Left lung (tissue), 10 donors: ENCODE data around the gene PHLDB2. TPM values are rescaled to one million over a fixed set of nuclear protein-coding genes. Genes with fewer than 3 reads are reported as not detected.

Experiments used
- ATAC-seq: fragments of 200-7000 bp; cut with Tn5 transposase; one replicate; pipeline ENCODE4 v1.9.1; 2020; ENCODE audit warnings: moderate library complexity
- DNase-seq, 4 donors: peaks; one replicate each; pipeline ENCODE4 v3.0.0-alpha.2; 2013 to 2020
- H3K27ac ChIP-seq, 2 donors: fragments of 200-600 bp; sonication (generic) in 1 of 2; one replicate each; pipeline versions ENCODE4 v1.5.0 to v1.8.0; 2020 to 2021
- H3K27me3 ChIP-seq, 2 donors: fragments of 200-600 bp; sonication (generic) in 1 of 2; one replicate each; pipeline versions ENCODE4 v1.5.0 to v1.8.0; 2020 to 2021
- H3K36me3 ChIP-seq, 2 donors: fragments of 200-600 bp; sonication (generic) in 1 of 2; one replicate each; pipeline versions ENCODE4 v1.5.0 to v1.8.0; 2020 to 2021
- H3K4me1 ChIP-seq, 2 donors: fragments of 200-600 bp; one replicate each; pipeline ENCODE4 v1.8.0; 2021
- H3K4me3 ChIP-seq, 2 donors: fragments of 200-600 bp; sonication (generic) in 1 of 2; one replicate each; pipeline versions ENCODE4 v1.5.0 to v1.8.0; 2020 to 2021; ENCODE audit warnings: mild to moderate bottlenecking in 1 of 2
- H3K9me3 ChIP-seq, 2 donors: fragments of 200-600 bp; sonication (generic) in 1 of 2; one replicate each; pipeline versions ENCODE4 v1.5.0 to v1.8.0; 2020 to 2021
- intact Hi-C, 2 donors: fragments of 100-400 bp; cut with DNase I; formaldehyde crosslinking; loops; one replicate each; pipeline versions ENCODE4 v1.11.2 to v1.14.2; 2022
- polyA plus RNA-seq, 6 donors: library from polyadenylated mRNA; unstranded; fragments of 120-200 nt; gene quantifications; one replicate each; pipeline ENCODE4 v1.2.1, GENCODE V29; 2013; ENCODE audit not compliant: insufficient read length in 6 of 6
- total RNA-seq, 2 donors: library from RNA; stranded (reverse); fragmentation: NEBNext Ultra II Directional; extraction: Animal tissue kit (Norgen Biotek cat#: 25700); gene quantifications; one replicate each; pipeline ENCODE4 v1.2.1, GENCODE V29; 2021
- TF ChIP-seq, protein P1 (sequence below), 2 donors: fragments of 200-600 bp; sonication (generic) in 1 of 2; IDR thresholded peaks; one replicate each; pipeline versions ENCODE4 v1.5.0 to v1.8.0; 2021; ENCODE audit warnings: antibody characterized with exemption in 2 of 2
- donor health status: DM: no; HTN: yes; CAD: no.
- donor health status: DM: no; HTN: no; CAD: no.

Gene PHLDB2
- total and polyA plus RNA-seq, 8 donors, result 38.0 to 71.0 (median 51.7) TPM

DNA sequence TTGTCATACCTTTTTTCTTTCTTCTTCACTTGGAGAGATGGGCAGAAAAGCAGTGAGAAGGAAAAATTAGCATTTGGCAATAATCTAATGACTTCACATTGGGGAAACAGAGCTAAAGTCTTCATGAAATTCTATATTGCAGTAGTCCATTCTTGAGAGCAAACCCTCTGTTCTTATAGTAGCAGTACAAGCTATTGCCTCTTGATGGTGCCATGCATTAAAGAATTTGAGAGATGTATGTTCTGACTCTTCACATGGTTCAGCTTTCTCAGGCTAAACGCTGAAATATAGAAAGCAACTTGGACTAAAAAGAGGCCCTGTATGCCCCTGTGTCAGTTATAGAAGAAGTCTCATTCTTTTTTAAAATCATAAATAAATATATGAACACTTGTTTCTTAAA, 36.0 kb downstream of the PHLDB2 start:
- Histone ChIP-seq H3K27me3 (no peaks in the 10 kb centered on the region), H3K9me3 (no peaks in the 10 kb centered on the region), H3K27ac (no peak overlapping the region), H3K4me1 (no peaks in the 10 kb centered on the region), H3K4me3 (no peak overlapping the region), H3K36me3 (no peaks in the 10 kb centered on the region)
- intact Hi-C loops, result no loop called here
- ATAC-seq (peak; percentile 30), DNase-seq (peak in 1 of 4 donors; percentile 39)
- TF ChIP-seq, protein P1, sequence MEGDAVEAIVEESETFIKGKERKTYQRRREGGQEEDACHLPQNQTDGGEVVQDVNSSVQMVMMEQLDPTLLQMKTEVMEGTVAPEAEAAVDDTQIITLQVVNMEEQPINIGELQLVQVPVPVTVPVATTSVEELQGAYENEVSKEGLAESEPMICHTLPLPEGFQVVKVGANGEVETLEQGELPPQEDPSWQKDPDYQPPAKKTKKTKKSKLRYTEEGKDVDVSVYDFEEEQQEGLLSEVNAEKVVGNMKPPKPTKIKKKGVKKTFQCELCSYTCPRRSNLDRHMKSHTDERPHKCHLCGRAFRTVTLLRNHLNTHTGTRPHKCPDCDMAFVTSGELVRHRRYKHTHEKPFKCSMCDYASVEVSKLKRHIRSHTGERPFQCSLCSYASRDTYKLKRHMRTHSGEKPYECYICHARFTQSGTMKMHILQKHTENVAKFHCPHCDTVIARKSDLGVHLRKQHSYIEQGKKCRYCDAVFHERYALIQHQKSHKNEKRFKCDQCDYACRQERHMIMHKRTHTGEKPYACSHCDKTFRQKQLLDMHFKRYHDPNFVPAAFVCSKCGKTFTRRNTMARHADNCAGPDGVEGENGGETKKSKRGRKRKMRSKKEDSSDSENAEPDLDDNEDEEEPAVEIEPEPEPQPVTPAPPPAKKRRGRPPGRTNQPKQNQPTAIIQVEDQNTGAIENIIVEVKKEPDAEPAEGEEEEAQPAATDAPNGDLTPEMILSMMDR (IDR thresholded peaks at IDR 0.05), result no peak

DNA sequence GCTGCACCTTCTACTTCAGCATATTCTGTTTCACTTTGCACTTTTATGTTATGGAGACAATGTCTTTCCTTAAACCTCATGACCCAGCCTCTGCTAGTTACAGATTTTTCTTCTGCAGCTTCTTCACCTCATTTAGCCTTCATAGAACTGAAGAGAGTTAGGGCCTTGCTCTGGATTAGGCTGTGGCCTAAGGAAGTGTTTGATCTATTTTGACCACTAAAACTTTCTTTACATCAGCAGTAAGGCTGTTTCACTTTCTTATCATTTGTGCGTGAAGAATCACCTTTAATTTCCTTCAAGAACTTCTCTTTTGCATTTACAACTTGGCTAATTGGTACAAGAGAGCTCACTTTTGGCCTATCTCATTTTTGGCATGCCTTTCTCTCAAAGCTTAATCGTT, 40.9 kb downstream of the PHLDB2 start:
- ATAC-seq, result no peak
- no peak overlapping the region for H3K27ac ChIP-seq
- no peaks in the 10 kb centered on the region for H3K9me3 ChIP-seq
- intact Hi-C loops, result no loop called here
- TF ChIP-seq, protein P1 (IDR thresholded peaks at IDR 0.05), result no peak
- H3K27me3 ChIP-seq, result no peaks in the 10 kb centered on the region
- H3K4me3 ChIP-seq, result no peak overlapping the region
- peaks cover 4 to 8% of the 10 kb centered on the region in 2 donors for H3K4me1 ChIP-seq
- DNase-seq, result no peak
- H3K36me3 ChIP-seq, result no peaks in the 10 kb centered on the region

DNA sequence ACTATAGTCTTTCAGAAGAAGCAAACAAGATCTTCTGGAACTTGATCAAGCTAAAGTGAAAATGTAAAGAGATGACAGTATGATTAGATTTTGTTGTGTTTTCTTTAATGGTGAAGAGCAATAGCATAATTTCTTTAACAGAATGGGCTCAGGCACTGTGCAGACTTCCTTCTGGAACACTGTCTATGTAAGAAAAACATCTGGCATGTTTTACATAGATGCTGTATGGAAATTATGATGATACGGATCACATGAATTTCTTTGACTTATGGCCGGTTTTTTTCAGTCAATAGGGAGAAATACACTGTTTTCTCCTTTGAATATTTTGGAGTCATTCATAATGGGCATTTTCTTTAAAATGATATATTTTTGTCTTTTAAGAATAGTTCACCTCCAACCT, 42.6 kb downstream of the PHLDB2 start:
- Histone ChIP-seq H3K27ac (no peak overlapping the region), H3K4me1 (peaks cover 4 to 12% of the 10 kb centered on the region in 2 donors), H3K9me3 (no peaks in the 10 kb centered on the region), H3K4me3 (no peak overlapping the region), H3K36me3 (no peaks in the 10 kb centered on the region), H3K27me3 (no peaks in the 10 kb centered on the region)
- DNase-seq, result peak in 1 of 4 donors; percentile 43
- ATAC-seq, result no peak
- intact Hi-C loops, result no loop called here
- TF ChIP-seq, protein P1 (IDR thresholded peaks at IDR 0.05), result no peak

DNA sequence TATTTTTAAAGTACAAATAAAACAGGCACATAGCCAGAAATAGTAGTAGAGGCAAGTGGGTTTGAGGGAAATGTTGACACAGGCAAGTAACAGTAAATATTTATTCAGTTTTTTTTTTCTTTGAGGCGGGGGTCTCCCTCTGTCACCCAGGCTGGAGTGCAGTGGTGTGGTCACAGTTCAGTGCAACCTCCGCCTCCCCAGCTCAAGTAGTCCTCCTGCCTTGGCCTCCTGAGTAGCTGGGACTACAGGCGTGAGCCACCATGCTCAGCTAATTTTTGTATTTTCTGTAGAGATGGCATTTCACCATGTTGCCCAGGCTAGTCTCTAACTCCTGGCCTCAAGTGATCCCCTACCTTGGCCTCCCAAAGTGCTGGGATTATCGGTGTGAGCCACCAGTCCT, 43.5 kb downstream of the PHLDB2 start:
- no peak for ATAC-seq

DNA sequence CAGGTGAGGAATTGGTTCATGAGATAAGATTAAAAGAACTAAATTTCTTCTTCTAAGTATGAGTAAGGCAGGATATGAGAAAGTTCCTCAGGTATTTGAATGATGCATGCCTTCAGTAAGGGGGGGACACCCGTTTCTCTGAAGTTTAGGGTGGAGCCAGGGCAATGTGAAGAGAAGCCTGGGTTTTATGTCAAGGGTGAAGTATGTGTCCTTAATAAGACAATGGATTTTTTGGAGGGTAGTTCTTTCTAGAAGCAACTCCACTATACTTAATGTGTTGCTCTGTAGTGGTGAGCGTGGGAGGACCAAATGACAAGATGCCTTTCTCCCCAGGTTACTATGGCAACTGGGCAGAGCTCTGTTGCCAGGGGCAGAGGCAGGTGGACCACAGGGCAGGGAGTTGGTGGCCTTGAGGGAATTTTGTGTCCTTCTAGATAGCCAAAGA, 44.0 kb downstream of the PHLDB2 start:
- Histone ChIP-seq H3K27me3 (no peaks in the 10 kb centered on the region), H3K36me3 (no peaks in the 10 kb centered on the region), H3K27ac (no peak overlapping the region), H3K4me1 (peaks cover 4 to 12% of the 10 kb centered on the region in 2 donors), H3K9me3 (no peaks in the 10 kb centered on the region), H3K4me3 (no peak overlapping the region)
- intact Hi-C loops, result no loop called here
- no peak for ATAC-seq
- TF ChIP-seq, protein P1 (IDR thresholded peaks at IDR 0.05), result no peak
- DNase-seq, result no peak

More for the DNA sequence above, 43.5 kb downstream of the PHLDB2 start:
- no peak overlapping the region for H3K27ac ChIP-seq
- DNase-seq, result no peak
- H3K4me1 ChIP-seq, result peaks cover 4 to 12% of the 10 kb centered on the region in 2 donors
- TF ChIP-seq, protein P1 (IDR thresholded peaks at IDR 0.05), result no peak
- no peaks in the 10 kb centered on the region for H3K36me3 ChIP-seq
- no peak overlapping the region for H3K4me3 ChIP-seq
- H3K27me3 ChIP-seq, result no peaks in the 10 kb centered on the region
- no peaks in the 10 kb centered on the region for H3K9me3 ChIP-seq
- intact Hi-C loops, result no loop called here
